Cardiac fibroblast (primary cell): ENCODE data around the gene SOX3.

ENCODE experiments used
- DNase-seq, 2 donors: peaks; one replicate each; pipeline versions ENCODE4 v3.0.0 to v3.0.0-alpha.2; 2010; ENCODE audit warnings: low read depth in 2 of 2
- H3K4me3 ChIP-seq, 2 donors: replicated peaks in 1 of 2; 1 replicate in 1 of 2; 2 replicates in 1 of 2; pipeline ENCODE4 v1.5.1; 2011; ENCODE audit warnings: low read depth in 2 of 2, low read length in 2 of 2, mild to moderate bottlenecking in 2 of 2, moderate library complexity in 1 of 2
- TF ChIP-seq, protein P1 (sequence below): IDR thresholded peaks from one replicate; pipeline ENCODE4 v1.5.1; 2011; ENCODE audit warnings: low read depth, mild to moderate bottlenecking, low read length, inconsistent platforms

SOX3 gene

DNA sequence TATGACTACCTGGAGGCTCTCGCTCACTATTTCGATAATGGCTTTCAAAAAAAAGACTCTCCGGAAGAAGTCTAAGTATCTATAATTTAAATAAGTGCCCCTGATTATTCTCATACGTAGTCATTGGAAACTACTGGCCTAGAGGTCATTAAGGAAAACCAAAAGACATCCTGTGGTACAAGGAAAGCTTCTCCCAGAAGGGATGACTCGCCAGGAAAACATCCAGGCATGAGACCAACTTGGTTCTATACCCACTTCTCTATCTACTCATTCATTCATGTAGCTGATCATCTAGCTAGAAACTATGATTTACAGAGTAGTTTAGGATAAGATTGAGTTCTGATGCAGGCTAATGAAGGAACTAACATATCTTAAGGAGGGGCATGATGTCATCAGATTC is 37.7 kb downstream of the SOX3 start:
- no peak overlapping the region for H3K4me3 ChIP-seq
- TF ChIP-seq, protein P1, sequence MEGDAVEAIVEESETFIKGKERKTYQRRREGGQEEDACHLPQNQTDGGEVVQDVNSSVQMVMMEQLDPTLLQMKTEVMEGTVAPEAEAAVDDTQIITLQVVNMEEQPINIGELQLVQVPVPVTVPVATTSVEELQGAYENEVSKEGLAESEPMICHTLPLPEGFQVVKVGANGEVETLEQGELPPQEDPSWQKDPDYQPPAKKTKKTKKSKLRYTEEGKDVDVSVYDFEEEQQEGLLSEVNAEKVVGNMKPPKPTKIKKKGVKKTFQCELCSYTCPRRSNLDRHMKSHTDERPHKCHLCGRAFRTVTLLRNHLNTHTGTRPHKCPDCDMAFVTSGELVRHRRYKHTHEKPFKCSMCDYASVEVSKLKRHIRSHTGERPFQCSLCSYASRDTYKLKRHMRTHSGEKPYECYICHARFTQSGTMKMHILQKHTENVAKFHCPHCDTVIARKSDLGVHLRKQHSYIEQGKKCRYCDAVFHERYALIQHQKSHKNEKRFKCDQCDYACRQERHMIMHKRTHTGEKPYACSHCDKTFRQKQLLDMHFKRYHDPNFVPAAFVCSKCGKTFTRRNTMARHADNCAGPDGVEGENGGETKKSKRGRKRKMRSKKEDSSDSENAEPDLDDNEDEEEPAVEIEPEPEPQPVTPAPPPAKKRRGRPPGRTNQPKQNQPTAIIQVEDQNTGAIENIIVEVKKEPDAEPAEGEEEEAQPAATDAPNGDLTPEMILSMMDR, result no peak
- no peak for DNase-seq
